WTC11 (cell line): ENCODE data around the gene EIF2AK3. TPM values are rescaled to one million over a fixed set of nuclear protein-coding genes. Genes with fewer than 3 reads are reported as not detected.

ENCODE experiments used
- ATAC-seq: fragments of 200-7000 bp; cut with Tn5 transposase; 2 replicates; pipeline ENCODE4 v1.10.0; 2021; ENCODE audit warnings: mild to moderate bottlenecking, moderate library complexity
- CTCF ChIA-PET: fragments of 300-600 bp; sonication (Branson Sonifier 250); formaldehyde crosslinking; loops from one replicate; lab custom pipeline; 2021; ENCODE audit warnings: antibody characterized with exemption; lab: Charles Lee
- POLR2A ChIA-PET: fragments of 350-600 bp; sonication (Branson Sonifier 250); formaldehyde crosslinking; loops from one replicate; lab custom pipeline; 2021; ENCODE audit warnings: antibody characterized with exemption; lab: Charles Lee
- DNase-seq: peaks from one replicate; pipeline ENCODE4 v3.0.0; 2021; ENCODE audit warnings: low spot score
- H3K27ac Mint-ChIP-seq: 2 replicates; pipeline ENCODE4 v1.8.0; 2021; ENCODE audit warnings: mixed read lengths
- H3K27me3 Mint-ChIP-seq: 2 replicates; pipeline ENCODE4 v1.8.0; 2021; ENCODE audit warnings: low read depth, mild to moderate bottlenecking, moderate library complexity, mixed read lengths
- H3K36me3 Mint-ChIP-seq: 2 replicates; pipeline ENCODE4 v1.8.0; 2021; ENCODE audit warnings: mixed read lengths
- H3K4me1 Mint-ChIP-seq: 2 replicates; pipeline ENCODE4 v1.8.0; 2022; ENCODE audit warnings: mixed read lengths
- H3K4me3 Mint-ChIP-seq: 2 replicates; pipeline ENCODE4 v1.8.0; 2021; ENCODE audit warnings: mild to moderate bottlenecking, moderate library complexity, mixed read lengths
- H3K9me3 Mint-ChIP-seq: 2 replicates; pipeline ENCODE4 v1.8.0; 2021; ENCODE audit warnings: mixed read lengths
- ESRRA ChIP-seq: sonication (generic); formaldehyde crosslinking; IDR thresholded peaks from 2 replicates; pipeline ENCODE4 v1.8.1; 2022; ENCODE audit warnings: mild to moderate bottlenecking, missing genetic modification reagents, borderline replicate concordance
- FOXJ3 ChIP-seq: sonication (generic); formaldehyde crosslinking; IDR thresholded peaks from 2 replicates; pipeline ENCODE4 v1.9.0; 2021; ENCODE audit warnings: missing genetic modification reagents, mild to moderate bottlenecking, borderline replicate concordance
- FOXK1 ChIP-seq: sonication (generic); formaldehyde crosslinking; IDR thresholded peaks from 2 replicates; pipeline ENCODE4 v1.8.0; 2022; ENCODE audit warnings: mild to moderate bottlenecking, moderate library complexity, missing genetic modification reagents
- GRHL2 ChIP-seq: fragments of 250-450 bp; sonication (Bioruptor Pico); IDR thresholded peaks from 2 replicates; pipeline ENCODE4 v1.8.0; 2022; ENCODE audit warnings: mild to moderate bottlenecking, moderate library complexity; ENCODE audit not compliant: insufficient replicate concordance, severe bottlenecking
- JAZF1 ChIP-seq: fragments of 250-450 bp; sonication (Bioruptor Pico); IDR thresholded peaks from 2 replicates; pipeline ENCODE4 v1.9.0; 2021; ENCODE audit warnings: moderate library complexity, mild to moderate bottlenecking, inconsistent platforms
- KAT7 ChIP-seq: sonication (generic); formaldehyde crosslinking; IDR thresholded peaks from 2 replicates; pipeline ENCODE4 v1.8.1; 2023; ENCODE audit warnings: missing genetic modification reagents, mild to moderate bottlenecking, borderline replicate concordance
- MYBL2 ChIP-seq: sonication (generic); formaldehyde crosslinking; IDR thresholded peaks from 2 replicates; pipeline ENCODE4 v1.8.1; 2023; ENCODE audit warnings: mild to moderate bottlenecking, moderate library complexity, missing genetic modification reagents
- NFYB ChIP-seq: sonication (generic); formaldehyde crosslinking; conservative IDR thresholded peaks from 2 replicates; pipeline ENCODE4 v1.8.0; 2022; ENCODE audit warnings: low read depth, missing genetic modification reagents
- PRRX2 ChIP-seq: fragments of 250-450 bp; sonication (Bioruptor Pico); IDR thresholded peaks from 2 replicates; pipeline ENCODE4 v1.8.0; 2021; ENCODE audit warnings: mild to moderate bottlenecking
- RORB ChIP-seq: fragments of 250-450 bp; sonication (Bioruptor Pico); IDR thresholded peaks from 2 replicates; pipeline ENCODE4 v1.9.0; 2021; ENCODE audit warnings: mild to moderate bottlenecking
- SMAD3 ChIP-seq: sonication (generic); formaldehyde crosslinking; IDR thresholded peaks from 2 replicates; pipeline ENCODE4 v1.8.0; 2022; ENCODE audit warnings: missing genetic modification reagents, mild to moderate bottlenecking, borderline replicate concordance
- SMAD4 ChIP-seq: sonication (generic); formaldehyde crosslinking; IDR thresholded peaks from 2 replicates; pipeline ENCODE4 v1.8.0; 2022; ENCODE audit warnings: mild to moderate bottlenecking, missing genetic modification reagents
- SOX15 ChIP-seq: fragments of 250-450 bp; sonication (Bioruptor Pico); IDR thresholded peaks from 2 replicates; pipeline ENCODE4 v1.9.0; 2021; ENCODE audit warnings: mild to moderate bottlenecking
- TP53 ChIP-seq: sonication (generic); formaldehyde crosslinking; IDR thresholded peaks from 2 replicates; pipeline ENCODE4 v1.8.1; 2023; ENCODE audit warnings: mild to moderate bottlenecking, missing genetic modification reagents
- ZNF317 ChIP-seq: sonication (generic); formaldehyde crosslinking; IDR thresholded peaks from 2 replicates; pipeline ENCODE4 v1.8.1; 2023; ENCODE audit warnings: low read depth, mild to moderate bottlenecking, moderate library complexity, missing genetic modification reagents, borderline replicate concordance
- ZNF416 ChIP-seq: fragments of 250-450 bp; sonication (Bioruptor Pico); IDR thresholded peaks from 2 replicates; pipeline ENCODE4 v1.9.0; 2021; ENCODE audit warnings: mild to moderate bottlenecking, inconsistent platforms
- ZNF423 ChIP-seq: fragments of 250-450 bp; sonication (Bioruptor Pico); IDR thresholded peaks from 2 replicates; pipeline ENCODE4 v2.1.2; 2022; ENCODE audit warnings: mild to moderate bottlenecking, moderate library complexity
- total RNA-seq: library from RNA; stranded (reverse); gene quantifications from 3 replicates; pipeline ENCODE4 v1.2.3, GENCODE V29; 2021
- TF ChIP-seq, protein P1 (sequence below): sonication (generic); formaldehyde crosslinking; IDR thresholded peaks from 2 replicates; pipeline ENCODE4 v1.8.1; 2023; ENCODE audit warnings: mild to moderate bottlenecking, missing genetic modification reagents, moderate library complexity
- TF ChIP-seq, protein P2 (sequence below): fragments of 250-450 bp; sonication (Bioruptor Pico); IDR thresholded peaks from 2 replicates; pipeline ENCODE4 v1.9.0; 2021; ENCODE audit warnings: mild to moderate bottlenecking, borderline replicate concordance
- TF ChIP-seq, protein P3 (sequence below): sonication (generic); formaldehyde crosslinking; IDR thresholded peaks from 2 replicates; pipeline ENCODE4 v1.8.0; 2022; ENCODE audit warnings: mild to moderate bottlenecking, missing genetic modification reagents
- TF ChIP-seq, protein P4 (sequence below): sonication (generic); formaldehyde crosslinking; conservative IDR thresholded peaks from 2 replicates; pipeline ENCODE4 v1.8.1; 2023; ENCODE audit warnings: mild to moderate bottlenecking, low read depth, missing genetic modification reagents, moderate library complexity
- TF ChIP-seq, protein P5 (sequence below): sonication (generic); formaldehyde crosslinking; conservative IDR thresholded peaks from 2 replicates; pipeline ENCODE4 v1.8.1; 2022; ENCODE audit warnings: mild to moderate bottlenecking, missing genetic modification reagents
- TF ChIP-seq, protein P6 (sequence below): sonication (generic); formaldehyde crosslinking; IDR thresholded peaks from 2 replicates; pipeline ENCODE4 v1.8.1; 2023; ENCODE audit warnings: mild to moderate bottlenecking, missing genetic modification reagents
- TF ChIP-seq, protein P7 (sequence below): fragments of 250-450 bp; sonication (Bioruptor Pico); IDR thresholded peaks from 2 replicates; pipeline ENCODE4 v2.1.2; 2022; ENCODE audit warnings: mild to moderate bottlenecking, moderate library complexity

The EIF2AK3 gene
- total RNA-seq, 1 experiment from 2014 or later, result 20.8 TPM

DNA sequence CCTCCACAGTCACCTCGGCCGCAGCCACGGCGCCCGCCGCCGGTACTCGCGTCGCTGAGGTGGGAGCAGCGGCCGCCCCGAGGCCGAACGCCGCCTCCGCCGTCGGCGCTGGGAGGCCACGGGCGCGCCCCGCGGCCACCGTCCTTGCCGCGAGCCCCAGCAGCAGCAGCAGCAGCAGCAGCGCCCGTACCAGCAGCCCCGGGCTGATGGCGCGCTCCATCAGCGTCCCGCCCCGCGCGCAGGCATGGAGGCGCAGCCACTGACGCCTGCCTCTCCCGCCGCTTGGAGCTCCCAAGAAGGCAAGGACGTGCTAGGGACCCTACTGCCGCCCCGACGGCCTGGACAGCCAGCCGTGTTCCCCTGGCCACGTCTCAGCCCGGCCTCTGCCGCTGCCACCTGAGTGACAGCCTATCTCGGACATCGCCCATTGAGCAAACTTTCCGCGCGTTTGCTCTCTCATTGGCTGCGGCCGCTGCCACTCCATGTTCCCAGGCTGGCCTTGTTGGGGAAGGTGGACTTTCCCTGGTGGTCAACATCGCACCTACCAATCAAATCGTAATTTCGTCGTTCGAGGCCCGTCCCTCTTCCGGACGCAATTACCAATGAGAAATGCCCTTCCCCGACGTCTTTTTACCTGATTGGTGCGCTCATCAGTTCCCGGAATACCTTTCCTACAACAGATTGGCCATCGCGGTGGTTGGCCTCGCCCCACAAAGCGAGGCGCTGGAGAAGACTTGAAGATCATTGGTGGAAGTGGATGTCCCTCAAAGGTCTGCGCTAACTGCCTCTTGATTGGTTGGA, at the start of gene EIF2AK3 (continued):
- TF ChIP-seq, protein P1, sequence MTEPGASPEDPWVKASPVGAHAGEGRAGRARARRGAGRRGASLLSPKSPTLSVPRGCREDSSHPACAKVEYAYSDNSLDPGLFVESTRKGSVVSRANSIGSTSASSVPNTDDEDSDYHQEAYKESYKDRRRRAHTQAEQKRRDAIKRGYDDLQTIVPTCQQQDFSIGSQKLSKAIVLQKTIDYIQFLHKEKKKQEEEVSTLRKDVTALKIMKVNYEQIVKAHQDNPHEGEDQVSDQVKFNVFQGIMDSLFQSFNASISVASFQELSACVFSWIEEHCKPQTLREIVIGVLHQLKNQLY (CRISPR knock-in tag), result no peak
- TF ChIP-seq SMAD4 (CRISPR knock-in tag) (no peak), PRRX2 (CRISPR knock-in tag) (no peak), ZNF416 (CRISPR knock-in tag) (0 out of 2 replicates have a peak, but pooled peaks have one; percentile 53), GRHL2 (no peak), ZNF423 (no peak), SOX15 (CRISPR knock-in tag) (no peak), ESRRA (CRISPR knock-in tag) (no peak; the same call in 1 of the 2 replicates), SMAD3 (CRISPR knock-in tag) (no peak), TP53 (CRISPR knock-in tag) (no peak)
- TF ChIP-seq, protein P2, sequence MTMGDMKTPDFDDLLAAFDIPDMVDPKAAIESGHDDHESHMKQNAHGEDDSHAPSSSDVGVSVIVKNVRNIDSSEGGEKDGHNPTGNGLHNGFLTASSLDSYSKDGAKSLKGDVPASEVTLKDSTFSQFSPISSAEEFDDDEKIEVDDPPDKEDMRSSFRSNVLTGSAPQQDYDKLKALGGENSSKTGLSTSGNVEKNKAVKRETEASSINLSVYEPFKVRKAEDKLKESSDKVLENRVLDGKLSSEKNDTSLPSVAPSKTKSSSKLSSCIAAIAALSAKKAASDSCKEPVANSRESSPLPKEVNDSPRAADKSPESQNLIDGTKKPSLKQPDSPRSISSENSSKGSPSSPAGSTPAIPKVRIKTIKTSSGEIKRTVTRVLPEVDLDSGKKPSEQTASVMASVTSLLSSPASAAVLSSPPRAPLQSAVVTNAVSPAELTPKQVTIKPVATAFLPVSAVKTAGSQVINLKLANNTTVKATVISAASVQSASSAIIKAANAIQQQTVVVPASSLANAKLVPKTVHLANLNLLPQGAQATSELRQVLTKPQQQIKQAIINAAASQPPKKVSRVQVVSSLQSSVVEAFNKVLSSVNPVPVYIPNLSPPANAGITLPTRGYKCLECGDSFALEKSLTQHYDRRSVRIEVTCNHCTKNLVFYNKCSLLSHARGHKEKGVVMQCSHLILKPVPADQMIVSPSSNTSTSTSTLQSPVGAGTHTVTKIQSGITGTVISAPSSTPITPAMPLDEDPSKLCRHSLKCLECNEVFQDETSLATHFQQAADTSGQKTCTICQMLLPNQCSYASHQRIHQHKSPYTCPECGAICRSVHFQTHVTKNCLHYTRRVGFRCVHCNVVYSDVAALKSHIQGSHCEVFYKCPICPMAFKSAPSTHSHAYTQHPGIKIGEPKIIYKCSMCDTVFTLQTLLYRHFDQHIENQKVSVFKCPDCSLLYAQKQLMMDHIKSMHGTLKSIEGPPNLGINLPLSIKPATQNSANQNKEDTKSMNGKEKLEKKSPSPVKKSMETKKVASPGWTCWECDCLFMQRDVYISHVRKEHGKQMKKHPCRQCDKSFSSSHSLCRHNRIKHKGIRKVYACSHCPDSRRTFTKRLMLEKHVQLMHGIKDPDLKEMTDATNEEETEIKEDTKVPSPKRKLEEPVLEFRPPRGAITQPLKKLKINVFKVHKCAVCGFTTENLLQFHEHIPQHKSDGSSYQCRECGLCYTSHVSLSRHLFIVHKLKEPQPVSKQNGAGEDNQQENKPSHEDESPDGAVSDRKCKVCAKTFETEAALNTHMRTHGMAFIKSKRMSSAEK (CRISPR knock-in tag), result no peak
- TF ChIP-seq, protein P3, sequence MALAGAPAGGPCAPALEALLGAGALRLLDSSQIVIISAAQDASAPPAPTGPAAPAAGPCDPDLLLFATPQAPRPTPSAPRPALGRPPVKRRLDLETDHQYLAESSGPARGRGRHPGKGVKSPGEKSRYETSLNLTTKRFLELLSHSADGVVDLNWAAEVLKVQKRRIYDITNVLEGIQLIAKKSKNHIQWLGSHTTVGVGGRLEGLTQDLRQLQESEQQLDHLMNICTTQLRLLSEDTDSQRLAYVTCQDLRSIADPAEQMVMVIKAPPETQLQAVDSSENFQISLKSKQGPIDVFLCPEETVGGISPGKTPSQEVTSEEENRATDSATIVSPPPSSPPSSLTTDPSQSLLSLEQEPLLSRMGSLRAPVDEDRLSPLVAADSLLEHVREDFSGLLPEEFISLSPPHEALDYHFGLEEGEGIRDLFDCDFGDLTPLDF (CRISPR knock-in tag), result no peak
- TF ChIP-seq, protein P4, sequence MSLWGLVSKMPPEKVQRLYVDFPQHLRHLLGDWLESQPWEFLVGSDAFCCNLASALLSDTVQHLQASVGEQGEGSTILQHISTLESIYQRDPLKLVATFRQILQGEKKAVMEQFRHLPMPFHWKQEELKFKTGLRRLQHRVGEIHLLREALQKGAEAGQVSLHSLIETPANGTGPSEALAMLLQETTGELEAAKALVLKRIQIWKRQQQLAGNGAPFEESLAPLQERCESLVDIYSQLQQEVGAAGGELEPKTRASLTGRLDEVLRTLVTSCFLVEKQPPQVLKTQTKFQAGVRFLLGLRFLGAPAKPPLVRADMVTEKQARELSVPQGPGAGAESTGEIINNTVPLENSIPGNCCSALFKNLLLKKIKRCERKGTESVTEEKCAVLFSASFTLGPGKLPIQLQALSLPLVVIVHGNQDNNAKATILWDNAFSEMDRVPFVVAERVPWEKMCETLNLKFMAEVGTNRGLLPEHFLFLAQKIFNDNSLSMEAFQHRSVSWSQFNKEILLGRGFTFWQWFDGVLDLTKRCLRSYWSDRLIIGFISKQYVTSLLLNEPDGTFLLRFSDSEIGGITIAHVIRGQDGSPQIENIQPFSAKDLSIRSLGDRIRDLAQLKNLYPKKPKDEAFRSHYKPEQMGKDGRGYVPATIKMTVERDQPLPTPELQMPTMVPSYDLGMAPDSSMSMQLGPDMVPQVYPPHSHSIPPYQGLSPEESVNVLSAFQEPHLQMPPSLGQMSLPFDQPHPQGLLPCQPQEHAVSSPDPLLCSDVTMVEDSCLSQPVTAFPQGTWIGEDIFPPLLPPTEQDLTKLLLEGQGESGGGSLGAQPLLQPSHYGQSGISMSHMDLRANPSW (CRISPR knock-in tag), result no peak
- TF ChIP-seq, protein P5, sequence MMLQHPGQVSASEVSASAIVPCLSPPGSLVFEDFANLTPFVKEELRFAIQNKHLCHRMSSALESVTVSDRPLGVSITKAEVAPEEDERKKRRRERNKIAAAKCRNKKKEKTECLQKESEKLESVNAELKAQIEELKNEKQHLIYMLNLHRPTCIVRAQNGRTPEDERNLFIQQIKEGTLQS (CRISPR knock-in tag), result no peak
- TF ChIP-seq, all 79 proteins: peak for 16

DNA sequence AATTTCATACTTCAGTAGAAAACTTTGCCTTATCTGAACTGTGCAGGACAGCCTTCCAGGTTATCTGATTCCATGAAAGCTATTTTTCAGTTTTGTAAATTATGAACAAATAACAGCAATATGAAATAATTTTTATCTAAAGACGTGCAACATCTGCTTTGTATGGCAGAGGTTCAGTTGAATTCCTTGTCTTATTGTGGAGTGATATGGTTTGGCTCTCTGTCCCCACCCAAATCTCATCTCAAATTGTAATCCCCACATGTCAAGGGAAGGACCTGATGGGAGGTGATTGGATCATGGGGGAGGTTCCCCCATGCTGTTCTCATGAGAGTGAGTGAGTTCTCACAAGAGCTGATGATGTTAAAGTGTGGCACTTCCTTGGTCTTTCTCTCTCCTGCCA, 46.1 kb upstream of the EIF2AK3 start:
- no peaks in the 10 kb centered on the region for H3K9me3 Mint-ChIP-seq
- ChIA-PET CTCF (interaction anchor here (0.5 to 1.8 kb wide), 5 partner anchors 9 to 238 kb away, joined by 3 to 5 read pairs (median 3); no protein-coding TSS in a partner anchor), POLR2A (no interaction called here)
- ATAC-seq (no peak), DNase-seq (no peak)
- H3K27me3 Mint-ChIP-seq, result peaks cover 8% of the 10 kb centered on the region
- no peak overlapping the region for H3K27ac Mint-ChIP-seq
- no peaks in the 10 kb centered on the region for H3K36me3 Mint-ChIP-seq
- H3K4me1 Mint-ChIP-seq, result no peaks in the 10 kb centered on the region
- H3K4me3 Mint-ChIP-seq, result no peak overlapping the region
- TF ChIP-seq, protein P6, sequence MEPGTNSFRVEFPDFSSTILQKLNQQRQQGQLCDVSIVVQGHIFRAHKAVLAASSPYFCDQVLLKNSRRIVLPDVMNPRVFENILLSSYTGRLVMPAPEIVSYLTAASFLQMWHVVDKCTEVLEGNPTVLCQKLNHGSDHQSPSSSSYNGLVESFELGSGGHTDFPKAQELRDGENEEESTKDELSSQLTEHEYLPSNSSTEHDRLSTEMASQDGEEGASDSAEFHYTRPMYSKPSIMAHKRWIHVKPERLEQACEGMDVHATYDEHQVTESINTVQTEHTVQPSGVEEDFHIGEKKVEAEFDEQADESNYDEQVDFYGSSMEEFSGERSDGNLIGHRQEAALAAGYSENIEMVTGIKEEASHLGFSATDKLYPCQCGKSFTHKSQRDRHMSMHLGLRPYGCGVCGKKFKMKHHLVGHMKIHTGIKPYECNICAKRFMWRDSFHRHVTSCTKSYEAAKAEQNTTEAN (CRISPR knock-in tag), result no peak
- no peak for TF ChIP-seq NFYB (CRISPR knock-in tag)
- no peak for TF ChIP-seq KAT7 (CRISPR knock-in tag)
- TF ChIP-seq, protein P5 (CRISPR knock-in tag), result no peak
- no peak for TF ChIP-seq TP53 (CRISPR knock-in tag)
- TF ChIP-seq JAZF1, result no peak
- TF ChIP-seq, protein P7, sequence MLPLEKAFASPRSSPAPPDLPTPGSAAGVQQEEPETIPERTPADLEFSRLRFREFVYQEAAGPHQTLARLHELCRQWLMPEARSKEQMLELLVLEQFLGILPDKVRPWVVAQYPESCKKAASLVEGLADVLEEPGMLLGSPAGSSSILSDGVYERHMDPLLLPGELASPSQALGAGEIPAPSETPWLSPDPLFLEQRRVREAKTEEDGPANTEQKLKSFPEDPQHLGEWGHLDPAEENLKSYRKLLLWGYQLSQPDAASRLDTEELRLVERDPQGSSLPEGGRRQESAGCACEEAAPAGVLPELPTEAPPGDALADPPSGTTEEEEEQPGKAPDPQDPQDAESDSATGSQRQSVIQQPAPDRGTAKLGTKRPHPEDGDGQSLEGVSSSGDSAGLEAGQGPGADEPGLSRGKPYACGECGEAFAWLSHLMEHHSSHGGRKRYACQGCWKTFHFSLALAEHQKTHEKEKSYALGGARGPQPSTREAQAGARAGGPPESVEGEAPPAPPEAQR (CRISPR knock-in tag), result no peak
- no peak for TF ChIP-seq RORB
- no peak for TF ChIP-seq FOXJ3 (CRISPR knock-in tag)
- no peak for TF ChIP-seq ZNF317 (CRISPR knock-in tag)
- no peak for TF ChIP-seq MYBL2 (CRISPR knock-in tag)
- no peak for TF ChIP-seq FOXK1 (CRISPR knock-in tag)
